Tibial nerve (tissue), 3 donors: Measurements from ENCODE around the gene PLCD4.

Experiments
- CTCF ChIP-seq, 5 experiments: fragments of 200-600 bp in 3 of 5; fragments of 450-650 bp in 2 of 5; sonication (generic) in 3 of 5; IDR thresholded peaks; one replicate each; pipeline ENCODE4 v1.5.1; 2016 to 2019; ENCODE audit warnings: antibody characterized with exemption in 5 of 5, mild to moderate bottlenecking in 3 of 5, moderate library complexity in 2 of 5
- POLR2A ChIP-seq, 2 donors: fragments of 450-650 bp; IDR thresholded peaks; one replicate each; pipeline ENCODE4 v1.6.1; 2017; ENCODE audit warnings: antibody characterized with exemption in 2 of 2, mild to moderate bottlenecking in 2 of 2, moderate library complexity in 2 of 2

- TF ChIP-seq POLR2A (IDR thresholded peaks at IDR 0.05): peak; percentile 18 to 35
- no peak for TF ChIP-seq CTCF (IDR thresholded peaks at IDR 0.05)
Observed at GRCh38 chr2:218659258-218659987, 51.7 kb downstream of the PLCD4 start, which contains the start of the genes BCS1L and ZNF142.
